Measurements from ENCODE around the gene GGT5. TPM values are rescaled to one million over a fixed set of nuclear protein-coding genes. Genes with fewer than 3 reads are reported as not detected.

The GGT5 gene
- total RNA-seq, 4 donors from 2014 or later, result 45.4 to 70.6 (median 51.0) TPM

- TF ChIP-seq CTCF (IDR thresholded peaks at IDR 0.05), result no peak
- no peak for ATAC-seq (ENCODE audit: low FRiP score)
Observed at GRCh38 chr22:24170632-24171031, 74.2 kb downstream of the GGT5 start.

GRCh38 chr22:24170188-24170587 is 74.7 kb downstream of the GGT5 start:
- ATAC-seq (ENCODE audit: low FRiP score) (no peak), DNase-seq (ENCODE audit: low spot score) (no peak)
- no peak for TF ChIP-seq CTCF (IDR thresholded peaks at IDR 0.05)

More at GRCh38 chr22:24170632-24171031, 74.2 kb downstream of the GGT5 start:
- DNase-seq (ENCODE audit: low spot score), result no peak

Other genes with a start within 250 kb of the GGT5 start
- gene GSTT4, start 239.6 kb downstream of the GGT5 start, total RNA-seq, result not detected
- gene CABIN1, start 233.8 kb downstream of the GGT5 start, total RNA-seq, result 10 to 100 TPM; 27.0 to 56.9 (median 29.2) TPM
- gene SUSD2, start 63.6 kb downstream of the GGT5 start, total RNA-seq, result 1 to 10 TPM; 2.3 to 8.0 (median 4.7) TPM
- 10 to 100 TPM; 31.3 to 44.9 (median 35.6) TPM for gene SPECC1L, start 25.7 kb upstream of the GGT5 start, total RNA-seq
- gene ADORA2A, start 182.5 kb upstream of the GGT5 start, total RNA-seq, result 1 to 10 TPM; 1.7 to 4.5 (median 2.5) TPM